Measurements from ENCODE around the gene AP1S1.

Gene AP1S1

GRCh38 chr7:101165075-101165957 lies 11.0 kb downstream of the AP1S1 start, which contains the start of gene VGF:
Gene VGF, minus strand, starts transcription at chr7:101165569. Its CDS starts 726 bp downstream, at chr7:101164843.
- in situ Hi-C loops (cut with HindIII; ENCODE audit: low pct_unique_long_range_greater_than_20kb, low sequenced_read_pairs), result no loop called here
- peak; percentile 90 to 95 for DNase-seq (ENCODE audit: low read depth in 1 of 2, low spot score in 1 of 2)
- no peak for TF ChIP-seq JUND (IDR thresholded peaks at IDR 0.05; ENCODE audit: low read depth)

GRCh38 chr7:101165958-101166647 lies 11.8 kb downstream of the AP1S1 start:
- in situ Hi-C loops (cut with HindIII; ENCODE audit: low pct_unique_long_range_greater_than_20kb, low sequenced_read_pairs), result no loop called here
- TF ChIP-seq JUND (IDR thresholded peaks at IDR 0.05; ENCODE audit: low read depth), result no peak
- DNase-seq (ENCODE audit: low read depth in 1 of 2, low spot score in 1 of 2), result no peak

GRCh38 chr7:101166648-101166908 lies 12.3 kb downstream of the AP1S1 start:
- in situ Hi-C loops (cut with HindIII; ENCODE audit: low pct_unique_long_range_greater_than_20kb, low sequenced_read_pairs), result no loop called here
- no peak for DNase-seq (ENCODE audit: low read depth in 1 of 2, low spot score in 1 of 2)
- TF ChIP-seq JUND (IDR thresholded peaks at IDR 0.05; ENCODE audit: low read depth), result no peak

- no peak for TF ChIP-seq JUND (IDR thresholded peaks at IDR 0.05; ENCODE audit: low read depth)
- in situ Hi-C loops (cut with HindIII; ENCODE audit: low pct_unique_long_range_greater_than_20kb, low sequenced_read_pairs), result no loop called here
- DNase-seq (ENCODE audit: low read depth in 1 of 2, low spot score in 1 of 2), result no peak
Measured at GRCh38 chr7:101166909-101167644, 12.8 kb downstream of the AP1S1 start.

GRCh38 chr7:101167645-101168411 lies 13.6 kb downstream of the AP1S1 start:
- in situ Hi-C loops (cut with HindIII; ENCODE audit: low pct_unique_long_range_greater_than_20kb, low sequenced_read_pairs), result no loop called here
- DNase-seq (ENCODE audit: low read depth in 1 of 2, low spot score in 1 of 2), result no peak
- TF ChIP-seq JUND (IDR thresholded peaks at IDR 0.05; ENCODE audit: low read depth), result no peak

GRCh38 chr7:101168412-101169049 lies 14.3 kb downstream of the AP1S1 start:
- in situ Hi-C loops (cut with HindIII; ENCODE audit: low pct_unique_long_range_greater_than_20kb, low sequenced_read_pairs), result no loop called here
- TF ChIP-seq JUND (IDR thresholded peaks at IDR 0.05; ENCODE audit: low read depth), result no peak

GRCh38 chr7:101169110-101169837 lies 15.0 kb downstream of the AP1S1 start:
- no peak for TF ChIP-seq JUND (IDR thresholded peaks at IDR 0.05; ENCODE audit: low read depth)
- DNase-seq (ENCODE audit: low read depth in 1 of 2, low spot score in 1 of 2), result no peak
- in situ Hi-C loops (cut with HindIII; ENCODE audit: low pct_unique_long_range_greater_than_20kb, low sequenced_read_pairs), result no loop called here

More at GRCh38 chr7:101168412-101169049, 14.3 kb downstream of the AP1S1 start:
- DNase-seq (ENCODE audit: low read depth in 1 of 2, low spot score in 1 of 2), result no peak

GRCh38 chr7:101169838-101170551 lies 15.7 kb downstream of the AP1S1 start:
- in situ Hi-C loops (cut with HindIII; ENCODE audit: low pct_unique_long_range_greater_than_20kb, low sequenced_read_pairs), result no loop called here
- TF ChIP-seq JUND (IDR thresholded peaks at IDR 0.05; ENCODE audit: low read depth), result no peak
- peak; percentile 44 to 58 for DNase-seq (ENCODE audit: low read depth in 1 of 2, low spot score in 1 of 2)

GRCh38 chr7:101170617-101171441 lies 16.6 kb downstream of the AP1S1 start:
- in situ Hi-C loops (cut with HindIII; ENCODE audit: low pct_unique_long_range_greater_than_20kb, low sequenced_read_pairs), result no loop called here
- no peak for DNase-seq (ENCODE audit: low read depth in 1 of 2, low spot score in 1 of 2)

GRCh38 chr7:101171442-101171837 lies 17.2 kb downstream of the AP1S1 start:
- peak in 1 of 2 experiments; percentile 39 for DNase-seq (ENCODE audit: low read depth in 1 of 2, low spot score in 1 of 2)
- in situ Hi-C loops (cut with HindIII; ENCODE audit: low pct_unique_long_range_greater_than_20kb, low sequenced_read_pairs), result no loop called here

More at GRCh38 chr7:101170617-101171441, 16.6 kb downstream of the AP1S1 start:
- TF ChIP-seq JUND (IDR thresholded peaks at IDR 0.05; ENCODE audit: low read depth), result no peak

More at GRCh38 chr7:101171442-101171837, 17.2 kb downstream of the AP1S1 start:
- no peak for TF ChIP-seq JUND (IDR thresholded peaks at IDR 0.05; ENCODE audit: low read depth)
